Skeletal muscle satellite cell (primary cell): ENCODE measurements around the gene TPRG1.

ENCODE experiments used
- H3K27me3 ChIP-seq: 2 replicates; pipeline ENCODE4 v1.7.0; 2013; ENCODE audit warnings: low read length; ENCODE audit not compliant: control insufficient read depth, insufficient read depth
- H3K36me3 ChIP-seq: 2 replicates; pipeline ENCODE4 v1.7.0; 2013; ENCODE audit warnings: mild to moderate bottlenecking, control low read depth, low read length; ENCODE audit not compliant: insufficient read depth
- H3K4me1 ChIP-seq: 2 replicates; pipeline ENCODE4 v1.7.0; 2013; ENCODE audit warnings: low read length; ENCODE audit not compliant: control insufficient read depth, insufficient read depth
- H3K4me2 ChIP-seq: 2 replicates; pipeline ENCODE4 v1.7.0; 2013; ENCODE audit warnings: mild to moderate bottlenecking, low read length
- H3K4me3 ChIP-seq: 2 replicates; pipeline ENCODE4 v1.7.0; 2013; ENCODE audit warnings: low read length
- H3K9ac ChIP-seq: 2 replicates; pipeline ENCODE4 v1.7.0; 2013; ENCODE audit warnings: mild to moderate bottlenecking, low read depth, low read length, moderate library complexity
- H3K9me3 ChIP-seq: replicated peaks from 2 replicates; pipeline ENCODE4 v1.7.0; 2013; ENCODE audit warnings: mild to moderate bottlenecking, control low read depth, low read length

TPRG1 gene

DNA sequence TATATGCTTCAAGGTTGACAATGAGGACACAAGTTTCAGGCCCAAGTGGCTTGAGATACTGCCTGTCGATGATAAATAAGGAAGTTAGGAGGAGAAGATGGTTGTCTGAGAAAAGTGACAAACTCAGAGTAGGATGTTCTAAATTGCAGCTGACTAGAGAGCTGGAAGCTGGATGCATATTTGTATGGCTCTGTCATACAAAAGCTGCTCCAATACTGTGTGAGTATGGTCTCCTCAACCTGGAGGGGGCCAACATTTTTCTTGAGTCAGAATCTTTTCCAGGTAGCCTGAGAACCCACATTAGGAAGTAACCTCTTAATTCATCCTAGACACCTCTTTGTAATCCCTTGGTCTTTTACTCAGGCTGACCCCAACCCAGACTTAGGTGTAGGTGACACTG lies 28.4 kb upstream of the TPRG1 start:
- Histone ChIP-seq H3K9ac (no peak overlapping the region), H3K4me3 (no peak overlapping the region), H3K4me1 (peaks cover 3% of the 10 kb centered on the region), H3K4me2 (no peak overlapping the region), H3K36me3 (no peaks in the 10 kb centered on the region), H3K27me3 (no peaks in the 10 kb centered on the region), H3K9me3 (no peaks in the 10 kb centered on the region)

DNA sequence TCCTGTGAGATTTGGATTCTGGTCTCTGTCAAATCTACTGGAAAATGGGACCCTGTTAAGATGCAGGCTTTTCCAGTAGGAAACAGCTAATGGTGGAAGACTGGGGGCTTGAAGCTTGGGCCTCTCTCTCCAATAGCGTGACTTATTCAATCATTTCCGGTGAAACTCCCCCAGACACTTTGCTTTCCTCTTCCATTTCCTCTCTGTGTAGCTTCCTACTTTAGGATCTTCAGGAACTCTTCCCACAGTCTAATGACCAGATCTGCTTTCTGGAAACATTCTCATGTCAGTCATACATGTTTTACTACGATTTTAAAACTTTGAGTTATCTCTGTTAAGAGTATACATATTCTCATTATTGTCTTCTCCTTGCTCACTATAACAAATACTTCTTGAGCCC lies 28.0 kb upstream of the TPRG1 start:
- Histone ChIP-seq H3K9me3 (no peaks in the 10 kb centered on the region), H3K27me3 (no peaks in the 10 kb centered on the region), H3K9ac (no peak overlapping the region), H3K36me3 (no peaks in the 10 kb centered on the region), H3K4me1 (peaks cover 3% of the 10 kb centered on the region), H3K4me2 (no peak overlapping the region), H3K4me3 (no peak overlapping the region)

DNA sequence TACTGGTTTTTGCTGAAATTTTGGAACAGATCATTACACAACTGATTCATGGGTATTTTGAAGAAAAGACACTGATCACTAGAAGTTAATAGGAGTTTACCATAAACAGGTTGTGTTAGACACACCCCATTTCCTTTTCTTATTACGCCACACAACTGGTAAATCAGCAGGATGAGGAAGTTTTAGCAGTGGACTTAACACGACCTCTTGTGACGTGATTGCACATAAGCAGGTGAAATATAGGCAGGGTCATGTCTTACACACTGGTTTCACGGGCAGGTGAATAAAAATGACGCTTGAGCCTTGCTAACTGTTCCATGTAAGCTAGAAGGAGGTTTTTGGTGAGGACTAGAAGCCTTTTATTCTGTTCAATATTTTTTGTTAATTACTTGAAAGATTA lies 27.1 kb upstream of the TPRG1 start:
- no peaks in the 10 kb centered on the region for H3K36me3 ChIP-seq
- H3K9me3 ChIP-seq = no peaks in the 10 kb centered on the region

DNA sequence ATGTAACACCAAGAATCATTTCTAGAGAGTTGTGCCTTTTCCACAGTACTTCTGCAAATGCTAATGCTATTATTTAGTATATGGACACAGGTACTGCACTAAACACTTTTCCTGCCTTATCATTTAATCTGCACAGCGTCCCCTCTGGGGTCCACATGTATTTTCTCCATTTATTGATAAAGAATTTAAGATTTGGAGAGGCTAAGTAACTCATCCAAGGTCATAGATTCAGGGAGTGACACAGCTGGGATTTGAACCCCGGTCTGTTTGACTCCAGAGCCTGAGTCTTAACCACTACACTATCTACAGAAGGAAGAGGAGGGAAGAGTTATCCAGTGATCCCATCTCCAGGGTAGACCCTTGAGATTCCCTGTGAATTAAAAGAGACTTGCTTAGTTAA lies 24.9 kb upstream of the TPRG1 start:
- Histone ChIP-seq H3K27me3 (no peaks in the 10 kb centered on the region), H3K4me1 (peaks cover 3% of the 10 kb centered on the region), H3K9ac (no peak overlapping the region), H3K4me3 (no peak overlapping the region), H3K9me3 (no peaks in the 10 kb centered on the region), H3K4me2 (no peak overlapping the region), H3K36me3 (no peaks in the 10 kb centered on the region)

More for the DNA sequence above, 27.1 kb upstream of the TPRG1 start:
- H3K9ac ChIP-seq = no peak overlapping the region
- no peaks in the 10 kb centered on the region for H3K27me3 ChIP-seq
- H3K4me2 ChIP-seq = no peak overlapping the region
- peaks cover 3% of the 10 kb centered on the region for H3K4me1 ChIP-seq
- H3K4me3 ChIP-seq = no peak overlapping the region

DNA sequence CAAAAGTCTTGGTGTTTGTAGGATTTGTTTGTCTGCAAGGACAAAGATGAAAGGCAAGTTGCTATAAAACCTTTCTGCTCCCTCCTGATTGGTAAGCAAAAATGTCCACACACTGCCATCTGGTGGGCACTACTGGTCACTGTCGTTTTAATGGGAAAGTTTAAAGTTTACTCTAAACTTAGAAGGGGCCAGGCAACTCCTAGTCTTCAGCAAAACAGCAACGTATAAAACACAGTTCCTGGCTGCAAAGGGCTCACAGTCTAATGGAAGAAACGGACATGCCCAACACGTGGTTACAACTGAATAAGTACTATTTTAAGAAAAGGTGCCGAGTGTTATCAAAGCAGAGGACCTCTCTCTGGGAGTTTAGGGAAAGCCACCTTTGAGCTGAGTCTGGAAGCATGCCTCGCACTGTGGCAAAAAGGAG lies 23.7 kb upstream of the TPRG1 start:
- Histone ChIP-seq H3K4me3 (no peak overlapping the region), H3K9me3 (no peaks in the 10 kb centered on the region), H3K36me3 (no peaks in the 10 kb centered on the region), H3K9ac (no peak overlapping the region), H3K27me3 (no peaks in the 10 kb centered on the region), H3K4me1 (peaks cover 3% of the 10 kb centered on the region), H3K4me2 (no peak overlapping the region)

DNA sequence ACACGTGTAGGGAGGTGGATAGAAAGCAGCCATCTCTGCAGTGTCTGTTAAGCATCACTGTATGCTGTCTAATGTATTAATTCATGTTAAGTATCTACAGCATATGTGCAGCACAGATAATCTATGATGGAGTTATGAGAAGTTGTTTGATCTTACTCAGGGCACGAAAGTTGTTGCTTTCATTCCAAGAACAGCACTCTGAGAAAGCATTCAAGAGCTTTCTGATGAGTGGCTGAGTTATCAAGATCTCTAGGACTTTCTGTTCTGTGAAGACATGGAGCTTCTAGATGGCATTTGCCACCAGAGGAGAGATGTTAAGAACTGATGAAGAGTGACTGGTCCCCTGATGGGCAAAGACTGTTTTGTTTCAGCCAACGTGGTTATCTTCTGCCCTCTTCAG lies 22.6 kb upstream of the TPRG1 start:
- Histone ChIP-seq H3K36me3 (no peaks in the 10 kb centered on the region), H3K4me2 (no peak overlapping the region), H3K4me3 (no peak overlapping the region), H3K4me1 (peaks cover 3% of the 10 kb centered on the region), H3K9ac (no peak overlapping the region), H3K27me3 (no peaks in the 10 kb centered on the region), H3K9me3 (no peaks in the 10 kb centered on the region)

DNA sequence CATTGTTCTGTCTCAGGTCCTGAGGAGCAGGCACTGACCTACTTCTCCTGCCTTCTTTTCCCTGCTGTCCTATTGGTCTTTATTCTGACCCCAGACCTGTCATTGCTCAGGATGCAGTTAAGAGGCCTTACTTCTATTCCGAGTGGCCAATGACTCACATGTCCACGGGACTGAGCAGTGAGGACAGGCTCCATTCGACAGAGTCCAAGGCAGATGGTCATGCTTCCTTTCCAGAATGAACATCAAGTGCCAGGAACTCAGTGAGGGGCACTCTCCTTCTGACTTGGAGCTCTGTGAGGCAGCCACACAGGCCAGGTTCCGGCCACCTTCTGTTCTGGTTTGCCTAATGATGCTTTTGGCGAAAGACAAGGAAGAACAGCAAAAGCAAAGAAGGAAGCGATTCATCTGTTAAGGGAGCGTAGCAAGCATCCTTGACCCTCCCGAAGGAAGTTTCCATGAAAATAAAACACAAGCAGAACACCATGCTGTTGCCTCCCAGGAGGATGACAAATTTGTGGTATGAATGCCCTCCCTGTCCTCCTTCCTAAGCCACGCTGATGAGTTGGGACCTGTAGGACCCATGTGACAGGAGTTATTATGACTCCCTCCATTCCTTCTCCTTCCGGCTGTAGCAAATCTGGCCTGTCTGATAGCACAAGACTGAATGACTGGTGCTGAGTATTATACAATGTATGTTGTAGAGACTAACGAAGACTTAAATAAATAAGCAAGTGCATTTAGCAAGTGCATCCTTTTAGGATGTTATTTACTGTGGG lies 14.4 kb upstream of the TPRG1 start:
- H3K9ac ChIP-seq = no peak overlapping the region
- no peaks in the 10 kb centered on the region for H3K9me3 ChIP-seq
- no peaks in the 10 kb centered on the region for H3K4me1 ChIP-seq
- H3K4me3 ChIP-seq = no peak overlapping the region
- H3K4me2 ChIP-seq = no peak overlapping the region
- H3K36me3 ChIP-seq = no peaks in the 10 kb centered on the region
- H3K27me3 ChIP-seq = no peaks in the 10 kb centered on the region

DNA sequence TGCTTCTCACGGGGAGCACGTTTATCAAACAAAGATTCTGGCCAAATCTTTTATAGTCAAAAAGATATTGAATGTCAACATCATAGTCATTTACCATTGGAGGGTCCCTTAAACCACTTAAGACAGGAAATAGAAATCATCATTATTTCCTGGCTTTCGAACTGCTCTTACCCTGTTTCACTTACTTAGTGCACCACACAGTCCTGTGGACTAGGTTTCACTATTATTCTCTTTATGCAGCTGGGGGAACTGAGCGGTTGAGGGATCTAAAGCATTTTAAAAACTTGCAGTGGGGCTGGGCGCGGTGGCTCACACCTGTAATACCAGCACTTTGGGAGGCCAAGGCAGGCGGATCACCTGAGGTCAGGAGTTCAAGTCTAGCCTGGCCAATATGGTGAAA lies 13.7 kb upstream of the TPRG1 start:
- Histone ChIP-seq H3K9ac (no peak overlapping the region), H3K4me2 (no peak overlapping the region), H3K36me3 (no peaks in the 10 kb centered on the region), H3K9me3 (no peaks in the 10 kb centered on the region), H3K4me3 (no peak overlapping the region), H3K4me1 (no peaks in the 10 kb centered on the region), H3K27me3 (no peaks in the 10 kb centered on the region)

DNA sequence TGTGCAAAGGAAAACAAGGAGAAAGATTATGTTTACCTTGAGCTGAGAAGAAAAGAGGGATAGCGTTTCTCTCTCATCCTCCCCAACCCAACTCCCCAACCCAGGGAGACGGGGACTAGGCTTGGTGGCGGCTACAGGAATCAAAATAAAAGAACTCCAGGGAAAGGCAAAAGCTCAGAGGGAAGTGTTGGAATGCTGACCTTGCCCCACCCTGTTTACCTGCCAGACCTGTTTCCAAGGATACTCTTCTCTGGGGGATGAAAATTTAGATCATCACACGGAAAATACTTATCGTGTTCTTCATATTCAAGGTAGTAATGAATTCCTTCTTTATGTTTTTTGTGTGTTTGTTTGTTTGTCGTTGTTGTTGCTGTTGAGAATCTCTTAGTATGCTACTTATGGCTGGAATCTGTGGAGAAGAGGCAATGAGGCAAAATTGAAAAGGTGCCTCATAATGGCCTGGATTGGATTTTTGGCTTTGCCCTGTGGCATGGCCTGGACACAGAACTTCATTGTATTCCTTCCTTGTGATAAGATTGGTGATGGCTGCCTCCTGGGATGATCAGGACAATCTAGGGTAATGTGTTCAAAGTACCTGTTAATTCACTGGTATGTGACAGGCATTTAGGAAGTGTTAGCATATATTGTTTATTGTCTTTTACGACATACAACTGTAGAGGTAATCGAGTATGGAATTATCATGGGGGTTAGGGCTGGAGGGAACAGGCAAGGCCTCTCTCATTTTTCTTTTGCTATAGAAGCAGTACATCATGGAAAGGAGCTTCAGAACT lies 11.1 kb upstream of the TPRG1 start:
- Histone ChIP-seq H3K36me3 (no peaks in the 10 kb centered on the region), H3K9ac (no peak overlapping the region), H3K9me3 (no peaks in the 10 kb centered on the region), H3K4me2 (no peak overlapping the region), H3K4me1 (no peaks in the 10 kb centered on the region), H3K27me3 (no peaks in the 10 kb centered on the region), H3K4me3 (no peak overlapping the region)

DNA sequence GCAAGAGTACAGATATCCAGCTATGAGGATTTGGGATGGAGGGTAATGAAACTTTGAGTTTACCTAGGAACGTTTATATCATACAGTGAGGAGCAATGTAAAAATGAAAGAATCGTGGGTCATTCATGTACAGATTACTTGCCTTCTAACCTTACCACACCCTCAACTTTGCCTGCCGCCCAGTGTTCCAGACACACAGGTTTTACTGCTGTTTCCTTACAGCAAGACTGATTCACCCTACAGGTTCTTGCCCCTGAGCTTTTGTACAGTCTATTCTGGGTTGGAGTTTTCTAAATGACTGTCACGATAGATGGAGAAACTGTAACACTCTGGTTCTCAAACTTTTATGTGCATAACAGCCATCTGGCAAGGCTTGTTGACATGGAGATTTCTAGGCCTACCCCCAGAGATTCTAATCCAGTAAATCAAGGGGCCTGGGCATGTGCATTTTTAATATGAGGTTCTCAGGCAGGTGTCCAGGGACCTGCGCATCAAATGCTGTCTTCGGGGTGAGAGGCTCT lies 6.6 kb upstream of the TPRG1 start:
- H3K27me3 ChIP-seq = no peaks in the 10 kb centered on the region
- no peak overlapping the region for H3K4me3 ChIP-seq
- H3K4me1 ChIP-seq = no peaks in the 10 kb centered on the region

DNA sequence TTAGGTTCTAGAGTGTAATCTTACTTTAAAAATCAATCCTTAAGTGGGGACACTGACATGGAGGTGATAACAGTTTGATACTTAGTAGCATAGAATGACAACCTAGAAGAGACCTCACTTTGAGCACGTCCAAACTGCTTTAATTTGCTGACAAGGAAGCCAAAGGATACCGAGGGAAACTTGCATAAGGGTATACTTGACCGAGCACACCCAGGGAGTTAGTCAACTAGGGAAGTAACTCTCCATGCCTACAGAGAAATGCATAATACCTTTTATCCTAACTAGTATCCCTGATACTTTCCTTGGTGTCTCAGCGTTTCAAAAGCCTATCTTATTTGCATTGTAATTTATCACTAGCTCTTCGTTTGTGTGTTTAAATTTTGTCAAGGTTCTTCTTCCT lies 5.5 kb upstream of the TPRG1 start:
- Histone ChIP-seq H3K9ac (no peak overlapping the region), H3K36me3 (no peaks in the 10 kb centered on the region), H3K27me3 (no peaks in the 10 kb centered on the region), H3K4me2 (no peak overlapping the region), H3K4me3 (no peak overlapping the region), H3K9me3 (no peaks in the 10 kb centered on the region), H3K4me1 (no peaks in the 10 kb centered on the region)

More for the DNA sequence above, 6.6 kb upstream of the TPRG1 start:
- Histone ChIP-seq H3K4me2 (no peak overlapping the region), H3K9ac (no peak overlapping the region), H3K9me3 (no peaks in the 10 kb centered on the region), H3K36me3 (no peaks in the 10 kb centered on the region)
